Adipose tissue (tissue), 3 donors: ENCODE results near the gene ZBTB7A. TPM values are rescaled to one million over a fixed set of nuclear protein-coding genes. Genes with fewer than 3 reads are reported as not detected.

Source experiments
- H3K27ac ChIP-seq: one replicate; pipeline ENCODE4 v1.5.1; 2013; ENCODE audit warnings: low read depth, low read length
- WGBS, 3 donors: extraction: QIAGEN DNeasy Blood & Tissue Kit; methylation state at CpG; one replicate each; pipeline ENCODE4 v1.1.7; 2013; 5-methylcytosine and 5-hydroxymethylcytosine counted together
- polyA plus RNA-seq, 3 donors: library from polyadenylated mRNA; stranded (reverse); fragments of 200-250 nt; gene quantifications; one replicate each; pipeline ENCODE4 v1.2.3, GENCODE V29; 2013
- donor health status: healthy with polysubstance abuse.
- donor health status: Bipolar disorder and iron deficiency.
- donor health status: healthy.

ZBTB7A gene
- polyA plus RNA-seq, 3 donors = 7.4 to 21.9 (median 10.8) TPM

GRCh38 chr19:4077800-4078684 lies 11.3 kb upstream of the ZBTB7A start:
- WGBS, 3 donors = 5 to 16% (median 6%) methylated on average over 26 to 32 of the region's 33 CpGs
- H3K27ac ChIP-seq = no peak overlapping the region

- no peak overlapping the region for H3K27ac ChIP-seq
- WGBS, 3 donors = 75 to 94% (median 78%) methylated on average over 3 of the region's 3 CpGs
Observed at GRCh38 chr19:4077007-4077374, 10.3 kb upstream of the ZBTB7A start.

GRCh38 chr19:4075373-4075772 lies 8.7 kb upstream of the ZBTB7A start:
- no peak overlapping the region for H3K27ac ChIP-seq
- 45 to 75% (median 53%) methylated on average over 9 of the region's 9 CpGs for WGBS, 3 donors

- 89 to 98% (median 96%) methylated on average over 3 of the region's 3 CpGs for WGBS, 3 donors
- H3K27ac ChIP-seq = no peak overlapping the region
Observed at GRCh38 chr19:4071610-4072009, 4.9 kb upstream of the ZBTB7A start.

- 43 to 64% (median 44%) methylated on average over 12 of the region's 12 CpGs for WGBS, 3 donors
- no peak overlapping the region for H3K27ac ChIP-seq
Observed at GRCh38 chr19:4069331-4069959, 2.7 kb upstream of the ZBTB7A start.

- WGBS, 3 donors = 19 to 38% (median 24%) methylated on average over 29 to 31 of the region's 31 CpGs
- H3K27ac ChIP-seq = no peak overlapping the region
Observed at GRCh38 chr19:4068047-4068966, 1.6 kb upstream of the ZBTB7A start.

GRCh38 chr19:4067396-4068046 lies 822 bp upstream of the ZBTB7A start:
- H3K27ac ChIP-seq = peak overlapping the region; percentile 29
- WGBS, 3 donors = 1 to 2% (median 1%) methylated on average over 43 to 56 of the region's 58 CpGs

GRCh38 chr19:4066176-4066606 lies 508 bp downstream of the ZBTB7A start:
- no peak overlapping the region for H3K27ac ChIP-seq
- 0 to 2% (median 1%) methylated on average over 24 to 30 of the region's 31 CpGs for WGBS, 3 donors

GRCh38 chr19:4065430-4066175 lies 1.1 kb downstream of the ZBTB7A start:
- WGBS, 3 donors = 0 to 1% (median 1%) methylated on average over 24 to 87 of the region's 98 CpGs
- peak overlapping the region; percentile 70 for H3K27ac ChIP-seq

GRCh38 chr19:4064496-4065260 lies 2.0 kb downstream of the ZBTB7A start:
- 0 to 1% (median 0%) methylated on average over 37 to 57 of the region's 57 CpGs for WGBS, 3 donors
- H3K27ac ChIP-seq = peak overlapping the region; percentile 90

GRCh38 chr19:4064149-4064495 lies 2.6 kb downstream of the ZBTB7A start:
- H3K27ac ChIP-seq = peak overlapping the region; percentile 90
- WGBS, 3 donors = 2 to 8% (median 2%) methylated on average over 23 to 24 of the region's 24 CpGs

- WGBS, 3 donors = 22 to 45% (median 33%) methylated on average over 30 to 31 of the region's 31 CpGs
- no peak overlapping the region for H3K27ac ChIP-seq
Observed at GRCh38 chr19:4063369-4064148, 3.1 kb downstream of the ZBTB7A start.

GRCh38 chr19:4062419-4063368 lies 4.0 kb downstream of the ZBTB7A start:
- H3K27ac ChIP-seq = peak overlapping the region; percentile 53
- 47 to 66% (median 55%) methylated on average over 30 of the region's 30 CpGs for WGBS, 3 donors

GRCh38 chr19:4061683-4062418 lies 4.8 kb downstream of the ZBTB7A start:
- H3K27ac ChIP-seq = peak overlapping the region; percentile 53

More at GRCh38 chr19:4061683-4062418, 4.8 kb downstream of the ZBTB7A start:
- WGBS, 3 donors = 35 to 53% (median 47%) methylated on average over 28 to 29 of the region's 29 CpGs
